HG03060 (cell line): ENCODE measurements around the gene EPHA1.
"Not testable (repeated sequence)": the region's sequence is repeated elsewhere in the genome, so short reads cannot be mapped to it uniquely, and the experiment has no call there.

Experiments
- ATAC-seq: cut with Tn5 transposase; IDR thresholded peaks from one replicate; pipeline ENCODE4 v1.9.1; 2021; ENCODE audit warnings: low read depth, moderate number of reproducible peaks; ENCODE audit not compliant: unreplicated experiment

EPHA1 gene

DNA sequence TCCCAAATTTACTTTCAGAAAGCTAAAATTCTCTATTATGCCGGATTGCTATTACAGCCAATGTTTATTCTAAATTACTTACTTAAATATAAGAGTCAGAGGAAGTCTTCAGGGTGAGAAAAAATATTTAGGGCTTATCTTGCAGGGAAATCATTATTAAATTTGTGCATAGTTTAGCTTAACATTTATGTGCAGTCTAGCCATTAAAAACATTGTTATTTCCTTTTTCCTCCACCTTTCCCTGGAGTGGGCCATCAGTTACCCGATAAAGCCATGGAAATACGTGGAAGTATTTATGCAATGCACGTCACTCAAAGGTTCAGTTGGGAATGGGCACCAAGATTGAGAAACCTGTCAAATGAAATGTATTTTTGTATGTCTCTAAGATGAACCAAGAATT, 25.1 kb upstream of the EPHA1 start:
- ATAC-seq, result no peak

GRCh38 chr7:143431109-143431508, 22.5 kb upstream of the EPHA1 start:
- no peak for ATAC-seq

DNA sequence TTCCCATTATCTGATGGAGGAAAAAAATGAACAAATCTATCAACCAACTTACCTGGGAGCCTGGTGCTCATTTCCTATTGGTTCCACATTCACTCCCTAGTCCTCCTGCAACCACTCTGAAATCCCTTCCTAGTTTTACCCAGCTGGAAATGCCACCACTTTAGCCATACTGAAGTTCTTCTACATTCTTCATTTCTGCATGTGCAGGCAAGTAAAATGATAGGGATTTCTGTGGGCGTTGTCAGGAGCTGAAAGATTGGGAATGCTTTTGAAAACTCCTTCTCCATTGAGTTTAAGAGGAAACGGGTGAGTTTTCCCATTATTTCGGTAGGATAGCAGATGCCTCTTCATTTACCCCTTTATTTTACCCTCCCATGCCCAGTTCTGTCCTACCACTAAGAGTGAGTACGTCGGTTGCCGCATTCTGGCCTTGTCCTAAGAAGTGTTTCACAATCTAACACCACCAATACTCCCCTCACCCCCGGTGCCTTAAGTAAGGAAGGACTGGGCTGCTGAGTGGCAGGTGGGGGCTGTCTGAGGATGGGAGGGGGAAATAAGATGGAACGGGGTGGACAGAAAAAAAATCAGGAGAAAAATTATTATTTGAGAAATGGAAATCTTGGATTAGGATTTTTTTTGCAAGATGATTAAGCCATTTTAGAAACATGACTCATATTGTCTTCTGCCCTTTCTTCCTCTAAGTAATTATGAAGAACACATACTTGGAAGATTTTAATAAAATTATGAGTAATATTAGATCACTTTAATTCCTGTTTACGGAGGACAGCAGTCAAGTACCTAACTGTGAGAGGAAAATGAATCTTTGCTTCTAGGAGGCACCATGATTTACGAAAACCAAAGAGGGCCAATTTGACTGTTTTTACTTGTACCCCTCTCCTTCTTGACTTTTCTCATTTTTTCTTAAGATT, 21.4 kb upstream of the EPHA1 start:
- no peak for ATAC-seq

DNA sequence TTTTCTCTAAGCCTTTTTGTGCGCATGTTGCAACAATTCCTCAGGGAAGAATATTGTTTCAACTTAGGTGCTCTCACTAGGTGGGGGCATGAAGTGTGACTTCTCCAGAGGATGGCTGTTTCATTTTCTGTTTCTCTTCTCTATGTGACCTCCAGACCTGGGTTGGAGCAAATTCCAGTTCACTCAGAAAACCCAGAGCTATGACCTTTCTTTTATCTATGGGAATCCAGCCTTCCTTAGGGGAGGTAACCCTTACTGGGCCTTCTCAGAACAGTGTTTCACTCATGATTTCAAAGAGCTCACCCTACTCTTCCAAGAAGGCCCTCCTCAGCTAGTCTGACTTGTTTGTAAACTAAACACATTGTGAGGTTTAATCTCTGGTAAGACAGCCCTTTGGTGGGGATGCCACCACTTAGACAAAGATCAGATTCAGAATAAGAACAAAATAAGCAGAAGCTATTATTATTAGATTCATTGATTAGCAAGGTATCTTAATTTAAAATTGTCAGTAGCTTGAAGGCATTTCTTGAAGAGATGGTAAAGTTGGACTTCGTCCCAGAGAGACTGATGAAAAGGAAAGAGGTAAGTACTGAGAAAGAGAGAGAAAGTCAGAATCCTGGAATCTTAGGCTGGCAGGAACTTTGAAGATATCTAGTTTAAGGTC, 18.0 kb upstream of the EPHA1 start:
- ATAC-seq, result no peak

GRCh38 chr7:143424476-143424875, 15.8 kb upstream of the EPHA1 start:
- not testable (repeated sequence) for ATAC-seq

DNA sequence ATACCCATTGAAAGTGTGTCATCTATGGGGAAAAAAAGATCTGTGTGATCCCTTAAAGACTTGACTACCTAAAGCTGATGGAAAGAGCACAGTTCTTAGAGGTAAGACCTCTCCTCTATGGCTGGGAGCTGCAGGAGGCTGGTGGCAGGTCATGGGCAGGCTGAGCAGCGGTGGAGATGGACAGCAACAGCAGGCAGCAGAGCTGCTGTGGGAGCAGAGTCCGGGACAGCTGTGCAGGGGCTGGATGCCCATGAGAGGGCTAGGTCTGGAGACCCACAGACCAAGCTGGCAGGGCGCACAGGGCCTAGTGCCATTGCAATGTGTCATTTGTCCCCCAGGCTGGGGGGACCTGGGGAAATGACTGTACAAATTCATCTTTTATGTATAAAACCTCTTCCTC, 13.4 kb upstream of the EPHA1 start:
- ATAC-seq, result no peak

- not testable (repeated sequence) for ATAC-seq
Measured at GRCh38 chr7:143420624-143421023, 12.0 kb upstream of the EPHA1 start.

DNA sequence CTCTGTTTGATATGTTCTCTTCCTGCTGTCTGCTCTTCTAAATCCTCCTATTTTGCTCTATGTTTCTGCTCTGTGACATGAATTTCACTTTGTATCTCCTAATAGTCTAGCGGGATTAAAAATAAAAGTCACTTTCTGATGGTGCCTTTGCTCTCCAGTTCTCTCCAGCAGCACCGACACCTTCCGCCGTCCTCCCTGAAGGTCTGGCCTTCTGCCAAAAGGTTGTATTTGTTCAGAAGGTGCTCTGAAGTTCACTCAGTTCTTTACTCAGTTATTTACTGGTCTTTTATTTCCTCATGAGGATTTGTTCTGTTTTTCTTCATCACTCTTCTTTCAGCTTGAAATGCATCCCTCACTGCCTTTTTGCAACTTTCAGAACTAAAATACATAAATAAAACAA, 11.2 kb upstream of the EPHA1 start:
- ATAC-seq, result no peak

- no peak for ATAC-seq
Measured at GRCh38 chr7:143418681-143419458, 10.2 kb upstream of the EPHA1 start.

- ATAC-seq, result no peak
Measured at GRCh38 chr7:143417734-143418383, 9.2 kb upstream of the EPHA1 start.

- ATAC-seq, result no peak
Measured at GRCh38 chr7:143416565-143417149, 8.0 kb upstream of the EPHA1 start.

- ATAC-seq, result no peak
Measured at GRCh38 chr7:143415742-143416397, 7.2 kb upstream of the EPHA1 start.

GRCh38 chr7:143415209-143415608, 6.6 kb upstream of the EPHA1 start:
- ATAC-seq, result not testable (repeated sequence)

DNA sequence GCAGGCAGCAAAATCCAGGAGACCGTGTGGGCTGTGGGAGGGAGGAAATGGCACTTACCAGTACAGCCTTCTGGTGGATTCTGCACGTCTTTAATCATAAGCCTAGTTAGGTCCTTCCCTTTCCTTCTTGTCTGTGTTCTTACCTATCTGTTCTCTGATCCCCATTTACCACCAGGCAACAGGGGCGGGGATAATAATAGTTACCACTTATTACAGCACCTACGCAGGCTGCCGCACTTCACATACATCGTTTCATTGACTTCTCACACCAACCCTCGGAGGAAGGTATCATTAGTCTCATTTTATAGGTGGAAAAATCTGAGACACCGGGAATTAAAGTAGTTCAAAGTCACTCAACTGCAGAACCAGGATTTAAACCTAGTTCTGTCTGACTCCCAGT, 4.5 kb upstream of the EPHA1 start:
- no peak for ATAC-seq

DNA sequence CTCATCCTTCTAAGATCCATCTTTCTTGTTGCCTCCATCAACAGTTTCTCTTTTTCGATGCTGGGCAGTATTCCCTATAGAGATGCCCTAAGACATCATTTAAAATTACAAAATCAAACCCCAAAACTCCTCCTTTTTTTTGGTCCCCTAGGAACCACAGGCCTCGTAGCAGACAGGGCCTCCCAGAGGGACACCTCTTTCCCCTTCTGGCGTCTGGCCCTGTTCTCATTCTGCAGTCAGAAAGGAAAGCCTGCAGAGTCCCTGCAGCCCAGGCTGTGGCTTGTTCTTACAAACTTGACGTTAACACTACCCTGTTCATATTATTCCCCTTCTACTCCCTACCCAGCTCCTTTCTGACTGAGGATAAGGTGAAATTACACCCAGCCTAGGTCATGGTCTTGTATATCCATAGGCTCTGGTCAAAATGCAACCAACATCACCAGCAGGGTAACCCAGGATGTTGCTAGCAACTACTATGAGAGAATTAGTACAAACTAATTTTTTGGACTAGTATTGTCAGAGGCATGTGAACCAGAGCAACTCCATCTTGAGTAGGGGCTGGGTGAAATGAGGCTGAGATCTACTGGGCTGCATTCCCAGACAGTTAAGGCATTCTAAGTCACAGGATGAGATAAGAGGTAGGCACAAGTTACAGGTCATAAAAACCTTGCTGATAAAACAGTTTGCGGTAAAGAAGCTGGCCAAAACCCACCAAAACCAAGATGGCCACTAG, 3.5 kb upstream of the EPHA1 start:
- ATAC-seq, result no peak

DNA sequence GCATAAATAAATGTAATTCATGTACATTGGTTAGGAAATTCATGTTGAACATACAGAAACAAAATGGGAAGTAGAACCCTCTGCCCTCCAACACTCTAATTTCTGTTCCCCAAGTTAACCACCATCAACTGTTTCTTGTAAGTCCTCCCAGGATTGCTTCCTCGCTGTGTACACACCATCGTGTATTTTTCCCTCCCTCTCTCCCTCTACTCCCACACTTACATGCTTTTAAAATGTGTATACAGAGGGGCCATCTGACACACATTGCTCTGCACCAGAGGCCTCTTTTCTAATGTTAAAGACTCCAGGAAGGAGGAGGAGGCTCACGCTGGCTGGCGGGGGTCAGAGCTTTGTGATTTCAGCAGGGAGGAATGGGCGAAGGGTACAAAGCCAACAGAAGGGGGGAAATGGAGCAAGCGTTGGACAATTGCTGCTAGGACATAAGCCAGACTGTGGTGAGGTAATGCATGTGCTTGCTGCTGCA, 1.9 kb upstream of the EPHA1 start:
- no peak for ATAC-seq

- no peak for ATAC-seq
Measured at GRCh38 chr7:143408252-143408685, 387 bp downstream of the EPHA1 start.

DNA sequence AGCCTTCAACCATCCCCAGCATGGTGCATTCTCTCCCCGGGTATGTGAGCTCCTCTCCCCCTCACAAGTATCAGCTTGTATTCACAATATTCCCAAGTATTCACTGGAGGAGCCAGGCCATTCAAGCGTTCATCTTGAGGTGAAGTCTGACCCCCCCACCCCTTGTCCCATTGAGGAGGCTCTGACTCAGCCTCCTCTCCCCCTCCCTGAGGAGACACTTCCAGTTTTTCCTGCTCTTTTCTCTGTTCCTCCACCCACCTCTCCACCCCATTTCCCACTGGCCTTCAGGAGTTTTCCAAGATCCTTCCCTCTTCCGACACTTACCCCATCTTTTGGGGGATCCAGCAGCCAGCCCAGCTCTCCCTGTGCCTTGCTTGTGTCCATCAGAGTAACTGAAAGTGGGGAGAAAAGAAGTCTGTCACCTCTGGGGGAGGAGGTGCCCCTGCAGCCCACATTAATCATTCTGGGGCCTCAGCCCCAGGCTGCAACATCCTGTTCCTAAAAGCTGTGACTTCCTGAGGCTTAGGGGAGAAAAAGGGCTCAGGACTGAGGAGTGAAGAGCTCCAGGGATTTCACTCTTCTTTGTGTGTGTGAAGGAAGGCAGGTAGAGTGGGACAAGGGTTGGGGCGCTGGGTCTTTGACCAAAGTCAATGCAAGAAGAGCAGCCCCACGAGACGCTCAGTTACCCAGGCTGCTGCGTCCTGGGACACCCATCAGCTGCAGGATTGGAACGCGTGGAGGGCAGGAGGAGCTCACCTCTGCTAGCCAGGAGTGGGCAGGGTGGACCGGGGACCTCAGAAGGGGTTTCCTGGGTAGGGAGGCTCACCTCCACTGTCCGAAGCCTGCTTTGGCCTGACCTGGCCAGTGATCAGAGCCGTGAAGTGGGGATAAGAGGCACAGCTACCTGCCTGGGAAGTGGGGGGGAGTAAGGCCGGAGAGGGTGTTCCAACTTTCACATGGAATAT, 1.1 kb downstream of the EPHA1 start:
- no peak for ATAC-seq
